ENCODE measurements around the gene OR2W1. TPM values are rescaled to one million over a fixed set of nuclear protein-coding genes. Genes with fewer than 3 reads are reported as not detected.
A peak's percentile ranks its signal among the peaks of the same experiment; 100 is the strongest.

Gene OR2W1
- total RNA-seq, 1 experiment from 2014 or later: not detected

DNA sequence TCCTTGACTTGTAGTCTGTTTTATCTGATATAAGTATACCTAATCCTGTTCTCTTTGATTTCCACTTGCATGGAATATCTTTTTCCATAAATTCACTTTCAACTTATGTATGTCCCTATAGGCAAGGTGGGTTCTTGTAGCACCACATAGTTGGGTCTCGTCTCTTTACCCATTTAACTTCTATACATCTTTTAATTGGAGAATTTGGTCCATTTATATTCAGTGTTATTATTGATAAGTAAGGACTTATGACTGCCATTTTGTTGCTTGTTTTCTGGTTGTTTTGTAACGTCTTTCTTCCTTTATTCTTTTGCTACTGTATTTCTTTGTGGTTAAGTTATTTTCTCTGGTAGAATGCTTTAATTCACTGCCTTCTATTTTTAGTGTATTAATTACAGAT is 25.3 kb downstream of the OR2W1 start:
- H3K4me3 ChIP-seq (ENCODE audit: low read depth, low read length, poor library complexity, severe bottlenecking): no peak overlapping the region
- no peak overlapping the region for H3K27ac ChIP-seq (ENCODE audit: low read depth, low read length, poor library complexity, severe bottlenecking)
- H3K9me3 ChIP-seq (ENCODE audit: low read depth, low read length, poor library complexity, severe bottlenecking): no peaks in the 10 kb centered on the region
- BruUV-seq (replicated peaks): no TSS peak
- POLR2A ChIA-PET (ENCODE audit: low non-redundant PET): interaction anchor here (0.6 kb wide), 1 partner anchor 545 kb away, joined by 8 read pairs; no protein-coding TSS in a partner anchor
- H3K4me1 ChIP-seq (ENCODE audit: insufficient read depth, low read length, poor library complexity, severe bottlenecking): no peaks in the 10 kb centered on the region
- intact Hi-C loops (cut with micrococcal nuclease; ENCODE audit: unreplicated experiment): loop anchor here (10.0 kb wide), 1 partner anchor 565 kb away; the partner anchor contains the start of gene OR2H2
- CTCF ChIA-PET: no interaction called here
- TF ChIP-seq, protein P1, sequence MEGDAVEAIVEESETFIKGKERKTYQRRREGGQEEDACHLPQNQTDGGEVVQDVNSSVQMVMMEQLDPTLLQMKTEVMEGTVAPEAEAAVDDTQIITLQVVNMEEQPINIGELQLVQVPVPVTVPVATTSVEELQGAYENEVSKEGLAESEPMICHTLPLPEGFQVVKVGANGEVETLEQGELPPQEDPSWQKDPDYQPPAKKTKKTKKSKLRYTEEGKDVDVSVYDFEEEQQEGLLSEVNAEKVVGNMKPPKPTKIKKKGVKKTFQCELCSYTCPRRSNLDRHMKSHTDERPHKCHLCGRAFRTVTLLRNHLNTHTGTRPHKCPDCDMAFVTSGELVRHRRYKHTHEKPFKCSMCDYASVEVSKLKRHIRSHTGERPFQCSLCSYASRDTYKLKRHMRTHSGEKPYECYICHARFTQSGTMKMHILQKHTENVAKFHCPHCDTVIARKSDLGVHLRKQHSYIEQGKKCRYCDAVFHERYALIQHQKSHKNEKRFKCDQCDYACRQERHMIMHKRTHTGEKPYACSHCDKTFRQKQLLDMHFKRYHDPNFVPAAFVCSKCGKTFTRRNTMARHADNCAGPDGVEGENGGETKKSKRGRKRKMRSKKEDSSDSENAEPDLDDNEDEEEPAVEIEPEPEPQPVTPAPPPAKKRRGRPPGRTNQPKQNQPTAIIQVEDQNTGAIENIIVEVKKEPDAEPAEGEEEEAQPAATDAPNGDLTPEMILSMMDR (conservative IDR thresholded peaks at IDR 0.05; ENCODE audit: low read depth, low read length): no peak
- no peak for TF ChIP-seq EZH2 (IDR thresholded peaks at IDR 0.05; ENCODE audit: borderline replicate concordance, low read depth, low read length, poor library complexity, severe bottlenecking)
- no peak for DNase-seq (ENCODE audit: low spot score)
- peaks cover 2% of the 10 kb centered on the region for H3K27me3 ChIP-seq (replicated peaks; ENCODE audit: insufficient read depth, low read depth, low read length, poor library complexity)
- H3K36me3 ChIP-seq (ENCODE audit: insufficient read depth, low read length, poor library complexity, severe bottlenecking): no peaks in the 10 kb centered on the region

DNA sequence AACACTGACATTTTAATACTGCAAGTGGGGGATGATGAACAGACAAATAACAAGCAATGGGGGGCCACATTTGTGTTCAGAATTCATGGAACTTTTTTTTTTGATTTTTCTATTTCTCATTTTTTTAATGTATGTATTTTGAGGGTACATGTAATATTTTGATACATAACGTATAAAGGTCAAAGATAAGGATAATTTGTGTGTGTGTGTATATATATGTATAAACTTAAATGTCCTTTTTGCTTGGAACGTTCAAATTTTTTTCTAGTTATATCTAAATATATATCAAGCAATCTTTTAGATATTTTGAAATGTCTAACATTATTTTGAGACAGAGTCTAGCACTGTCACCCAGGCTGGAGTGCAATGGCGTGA is 27.6 kb downstream of the OR2W1 start:
- no peaks in the 10 kb centered on the region for H3K4me1 ChIP-seq (ENCODE audit: insufficient read depth, low read length, poor library complexity, severe bottlenecking)
- BruUV-seq (replicated peaks): no TSS peak
- intact Hi-C loops (cut with micrococcal nuclease; ENCODE audit: unreplicated experiment): loop anchor here (2.0 to 10.0 kb wide), 2 partner anchors 179 to 567 kb away; partner anchors contain the start of gene OR2H2
- H3K27ac ChIP-seq (ENCODE audit: low read depth, low read length, poor library complexity, severe bottlenecking): no peak overlapping the region
- ChIA-PET POLR2A (ENCODE audit: low non-redundant PET) (no interaction called here), CTCF (no interaction called here)
- no peaks in the 10 kb centered on the region for H3K9me3 ChIP-seq (ENCODE audit: low read depth, low read length, poor library complexity, severe bottlenecking)
- no peak for DNase-seq (ENCODE audit: low spot score)
- TF ChIP-seq, protein P1 (conservative IDR thresholded peaks at IDR 0.05; ENCODE audit: low read depth, low read length): no peak
- no peak for TF ChIP-seq EZH2 (IDR thresholded peaks at IDR 0.05; ENCODE audit: borderline replicate concordance, low read depth, low read length, poor library complexity, severe bottlenecking)
- peak overlapping the region; percentile 54 for H3K4me3 ChIP-seq (ENCODE audit: low read depth, low read length, poor library complexity, severe bottlenecking)
- H3K36me3 ChIP-seq (ENCODE audit: insufficient read depth, low read length, poor library complexity, severe bottlenecking): no peaks in the 10 kb centered on the region
- H3K27me3 ChIP-seq (replicated peaks; ENCODE audit: insufficient read depth, low read depth, low read length, poor library complexity): no peaks in the 10 kb centered on the region

GRCh38 chr6:29016559-29017427 is 28.2 kb downstream of the OR2W1 start:
- Histone ChIP-seq H3K27me3 (replicated peaks; ENCODE audit: insufficient read depth, low read depth, low read length, poor library complexity) (no peaks in the 10 kb centered on the region), H3K36me3 (ENCODE audit: insufficient read depth, low read length, poor library complexity, severe bottlenecking) (no peaks in the 10 kb centered on the region), H3K9me3 (ENCODE audit: low read depth, low read length, poor library complexity, severe bottlenecking) (no peaks in the 10 kb centered on the region), H3K27ac (ENCODE audit: low read depth, low read length, poor library complexity, severe bottlenecking) (no peak overlapping the region), H3K4me1 (ENCODE audit: insufficient read depth, low read length, poor library complexity, severe bottlenecking) (no peaks in the 10 kb centered on the region), H3K4me3 (ENCODE audit: low read depth, low read length, poor library complexity, severe bottlenecking) (peak overlapping the region; percentile 54)
- BruUV-seq (replicated peaks): no TSS peak
- TF ChIP-seq EZH2 (IDR thresholded peaks at IDR 0.05; ENCODE audit: borderline replicate concordance, low read depth, low read length, poor library complexity, severe bottlenecking): no peak
- TF ChIP-seq, protein P1 (conservative IDR thresholded peaks at IDR 0.05; ENCODE audit: low read depth, low read length): peak; percentile 84
- ChIA-PET POLR2A (ENCODE audit: low non-redundant PET) (no interaction called here), CTCF (interaction anchor here (0.6 to 1.5 kb wide), 4 partner anchors 58 to 331 kb away, joined by 3 to 9 read pairs (median 3); no protein-coding TSS in a partner anchor)
- DNase-seq (ENCODE audit: low spot score): peak; percentile 84
- intact Hi-C loops (cut with micrococcal nuclease; ENCODE audit: unreplicated experiment): loop anchor here (1.0 to 10.0 kb wide), 3 partner anchors 178 to 568 kb away; partner anchors contain the start of gene OR2H2

Measured in A673 (cell line).